BLaER1 (cell line): ENCODE results near the gene CRIP1.

ENCODE experiments used
- H3K27ac ChIP-seq: shearing (Covaris generic); formaldehyde crosslinking; 2 replicates; pipeline ENCODE4 v1.8.1; 2022
- H3K27me3 ChIP-seq: shearing (Covaris generic); formaldehyde crosslinking; 2 replicates; pipeline ENCODE4 v1.8.1; 2022
- H3K36me3 ChIP-seq: shearing (Covaris generic); formaldehyde crosslinking; 2 replicates; pipeline ENCODE4 v1.8.1; 2022
- H3K4me1 ChIP-seq: shearing (Covaris generic); formaldehyde crosslinking; 2 replicates; pipeline ENCODE4 v1.8.1; 2022
- H3K4me2 ChIP-seq: shearing (Covaris generic); formaldehyde crosslinking; 2 replicates; pipeline ENCODE4 v1.8.1; 2022
- H3K4me3 ChIP-seq: shearing (Covaris generic); formaldehyde crosslinking; 2 replicates; pipeline ENCODE4 v1.8.1; 2022
- H3K9ac ChIP-seq: shearing (Covaris generic); formaldehyde crosslinking; 2 replicates; pipeline ENCODE4 v1.8.1; 2022
- H3K9me3 ChIP-seq: shearing (Covaris generic); formaldehyde crosslinking; 2 replicates; pipeline ENCODE4 v1.8.1; 2022
- H4K20me1 ChIP-seq: shearing (Covaris generic); formaldehyde crosslinking; 2 replicates; pipeline ENCODE4 v1.8.1; 2022
- Cebpa-rat ChIP-seq: shearing (Covaris generic); IDR thresholded peaks from 2 replicates; pipeline ENCODE4 v1.8.1; 2022

CRIP1 gene

DNA sequence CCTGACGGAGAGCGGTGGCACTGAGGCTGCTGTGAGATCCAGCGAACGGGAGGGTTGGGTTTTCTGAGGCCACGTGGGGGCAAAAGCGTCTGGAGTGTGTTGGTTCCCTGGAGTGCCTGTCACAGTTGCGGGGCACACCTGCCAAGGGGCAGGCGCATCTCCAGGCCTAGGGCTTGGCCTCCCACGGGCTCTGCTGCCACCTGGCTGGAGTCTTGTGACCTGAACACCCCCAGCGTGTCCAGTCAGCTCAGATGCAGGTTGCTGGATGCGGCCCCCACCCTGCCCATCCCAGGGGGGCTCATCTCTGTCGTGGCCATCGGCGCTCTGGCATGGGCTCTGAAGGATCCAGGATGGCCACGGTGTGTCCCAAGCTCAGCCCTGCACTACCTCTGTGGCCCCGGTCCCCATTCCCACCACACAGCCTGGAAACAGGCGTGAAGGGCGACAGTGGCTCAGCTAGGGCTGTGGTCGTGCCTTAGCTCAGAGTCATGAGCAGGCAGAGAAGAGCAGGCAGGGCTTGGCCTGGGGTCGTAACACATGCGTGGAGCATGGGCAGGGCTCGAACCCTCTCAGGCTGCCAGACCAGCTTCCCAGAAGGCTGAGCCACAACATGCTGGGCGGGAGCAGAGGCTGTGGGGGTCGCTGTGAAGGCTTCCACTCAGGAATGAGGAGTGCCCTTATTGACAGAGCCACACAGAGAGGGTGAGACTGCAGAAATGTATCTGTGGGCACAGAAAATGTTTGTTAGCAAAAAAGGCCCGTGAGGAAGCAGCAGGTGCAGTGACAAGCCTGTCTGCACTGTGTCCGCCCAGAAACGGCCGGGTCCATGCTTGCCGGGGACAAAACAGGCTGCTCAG lies 35.6 kb upstream of the CRIP1 start:
- Histone ChIP-seq H3K27ac (no peak overlapping the region), H3K9me3 (no peaks in the 10 kb centered on the region), H3K36me3 (peaks cover 95% of the 10 kb centered on the region), H4K20me1 (peaks cover 100% of the 10 kb centered on the region), H3K9ac (no peak overlapping the region), H3K4me1 (peaks cover 50% of the 10 kb centered on the region), H3K4me2 (no peak overlapping the region), H3K27me3 (no peaks in the 10 kb centered on the region), H3K4me3 (no peak overlapping the region)
- TF ChIP-seq Cebpa-rat = no peak

DNA sequence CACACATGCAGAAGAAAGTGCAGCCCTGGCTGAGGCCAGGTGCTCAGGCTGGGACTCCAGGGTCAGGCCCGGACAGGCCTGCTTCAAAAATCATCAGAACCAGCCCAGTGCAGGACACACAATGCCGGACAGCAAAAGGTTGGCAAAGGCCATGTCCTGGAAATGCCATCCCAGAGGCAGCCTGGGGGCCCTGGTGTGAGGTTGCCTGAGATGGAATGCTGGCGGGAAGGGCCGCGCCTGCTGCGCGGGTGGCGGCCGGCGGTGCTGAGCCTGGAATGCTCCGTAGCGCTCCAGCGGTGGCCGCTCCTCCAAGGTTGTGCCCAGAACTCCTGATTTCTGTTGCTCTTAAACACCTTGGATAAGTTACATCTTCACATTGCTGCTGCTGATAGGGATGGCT lies 33.7 kb upstream of the CRIP1 start:
- H4K20me1 ChIP-seq = peaks cover 100% of the 10 kb centered on the region
- H3K4me1 ChIP-seq = peaks cover 31% of the 10 kb centered on the region
- no peak overlapping the region for H3K4me2 ChIP-seq
- TF ChIP-seq Cebpa-rat = no peak
- no peaks in the 10 kb centered on the region for H3K27me3 ChIP-seq
- no peak overlapping the region for H3K27ac ChIP-seq
- H3K9me3 ChIP-seq = no peaks in the 10 kb centered on the region
- H3K4me3 ChIP-seq = no peak overlapping the region
- H3K36me3 ChIP-seq = peaks cover 96% of the 10 kb centered on the region
- H3K9ac ChIP-seq = no peak overlapping the region

DNA sequence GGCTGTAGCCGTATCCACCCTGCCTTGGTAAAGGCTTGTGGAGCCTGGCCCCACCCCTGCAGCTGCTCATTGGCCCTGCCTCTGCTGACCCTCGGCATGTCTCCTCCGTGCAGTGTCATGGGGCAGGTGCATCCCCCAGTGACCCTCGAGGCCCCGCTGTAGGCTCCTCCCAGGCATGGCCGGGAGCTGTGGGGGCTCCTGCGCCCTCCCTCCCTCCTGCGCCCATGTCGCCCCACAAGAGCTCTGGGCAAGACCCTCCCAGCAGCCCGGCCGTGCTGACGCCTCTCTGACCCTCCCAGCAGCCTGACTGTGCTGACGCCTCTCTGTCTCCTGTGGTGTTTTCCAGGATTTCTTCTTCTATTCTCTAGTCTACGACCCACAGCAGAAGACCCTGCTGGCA lies 32.8 kb upstream of the CRIP1 start:
- Histone ChIP-seq H3K27me3 (no peaks in the 10 kb centered on the region), H3K4me2 (no peak overlapping the region), H3K9ac (no peak overlapping the region), H4K20me1 (peaks cover 100% of the 10 kb centered on the region), H3K4me1 (peaks cover 22% of the 10 kb centered on the region), H3K4me3 (no peak overlapping the region), H3K36me3 (peaks cover 100% of the 10 kb centered on the region), H3K27ac (no peak overlapping the region), H3K9me3 (no peaks in the 10 kb centered on the region)
- no peak for TF ChIP-seq Cebpa-rat

DNA sequence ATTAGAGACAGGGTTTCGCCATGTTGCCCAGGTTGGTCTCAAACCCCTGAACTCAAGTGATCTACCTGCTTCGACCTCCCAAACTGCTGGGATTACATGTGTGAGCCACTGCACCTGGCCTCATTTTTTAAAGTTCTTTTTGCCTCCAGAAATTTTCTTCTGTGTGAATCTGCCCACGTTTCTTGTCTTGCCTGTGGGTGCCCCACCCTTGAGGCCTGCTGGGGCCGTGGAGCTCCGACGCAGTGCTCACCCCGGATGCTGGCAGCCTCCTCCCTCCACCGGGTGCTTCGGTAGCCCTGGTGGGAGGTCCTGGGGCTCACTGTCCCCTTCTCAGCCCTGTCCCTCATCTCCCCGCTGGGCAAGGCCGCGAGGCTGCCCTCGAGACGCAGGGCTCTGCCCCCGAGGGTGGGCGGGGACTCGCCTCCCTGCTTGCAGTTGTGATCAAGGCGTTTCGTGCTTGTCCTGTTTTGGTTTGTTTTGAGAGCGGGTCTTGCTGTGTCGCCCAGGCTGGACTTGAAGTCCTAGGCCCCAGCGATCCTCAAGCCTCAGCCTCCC lies 31.5 kb upstream of the CRIP1 start:
- no peak overlapping the region for H3K27ac ChIP-seq
- H3K9ac ChIP-seq = no peak overlapping the region
- no peaks in the 10 kb centered on the region for H3K9me3 ChIP-seq
- no peaks in the 10 kb centered on the region for H3K27me3 ChIP-seq
- H3K4me3 ChIP-seq = no peak overlapping the region
- H3K4me2 ChIP-seq = no peak overlapping the region
- H3K4me1 ChIP-seq = peaks cover 15% of the 10 kb centered on the region; the same call in 1 of the 2 replicates
- H4K20me1 ChIP-seq = peaks cover 90% of the 10 kb centered on the region
- no peak for TF ChIP-seq Cebpa-rat
- H3K36me3 ChIP-seq = peaks cover 89% of the 10 kb centered on the region

DNA sequence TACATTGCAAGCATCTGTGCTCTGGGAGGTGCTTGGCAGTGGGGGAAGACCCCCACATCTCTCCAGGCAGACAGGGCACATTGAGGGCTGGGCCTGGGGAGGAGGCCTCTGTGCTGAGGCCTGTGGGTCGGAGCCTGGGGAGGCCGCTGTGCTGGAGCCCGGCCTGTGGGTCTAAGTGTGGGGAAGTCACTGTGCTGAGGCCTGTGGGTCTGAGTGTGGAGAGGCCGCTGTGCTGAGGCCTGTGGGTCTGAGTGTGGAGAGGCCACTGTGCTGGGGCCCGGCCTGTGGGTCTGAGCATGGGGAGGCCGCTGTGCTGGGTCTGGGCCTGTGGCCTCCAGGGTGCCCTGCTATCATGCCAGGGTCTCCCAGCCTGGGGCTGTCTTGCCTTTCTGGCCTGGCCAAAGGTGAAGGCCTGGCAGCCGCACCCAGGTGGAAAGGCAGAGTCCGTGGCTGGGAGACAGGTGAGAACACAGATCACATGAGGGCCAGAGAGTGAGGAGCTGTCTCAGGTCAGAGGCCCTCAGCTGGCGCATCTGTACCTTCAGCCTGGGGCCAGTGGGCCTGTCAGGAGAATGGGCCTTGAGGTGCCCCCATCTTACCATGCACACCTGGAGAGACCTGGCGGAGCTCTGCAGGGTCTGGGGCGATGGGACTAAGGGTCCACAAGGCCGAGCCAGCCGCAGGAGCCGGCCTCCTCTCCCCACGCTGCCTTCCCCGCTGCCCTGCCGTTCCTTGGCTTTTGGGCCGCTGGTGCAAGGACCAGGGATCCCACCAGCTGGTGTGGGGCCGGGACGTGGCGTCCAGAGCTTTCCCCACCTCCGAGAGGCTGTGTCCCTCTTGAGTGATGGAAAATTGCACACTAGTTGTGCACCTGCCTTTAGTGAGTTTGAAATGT lies 30.7 kb upstream of the CRIP1 start:
- Histone ChIP-seq H3K9ac (no peak overlapping the region), H3K9me3 (no peaks in the 10 kb centered on the region), H3K4me1 (peaks cover 15% of the 10 kb centered on the region; the same call in 1 of the 2 replicates), H3K27me3 (no peaks in the 10 kb centered on the region), H4K20me1 (peaks cover 90% of the 10 kb centered on the region), H3K4me2 (no peak overlapping the region), H3K36me3 (peaks cover 89% of the 10 kb centered on the region), H3K4me3 (no peak overlapping the region), H3K27ac (no peak overlapping the region)
- TF ChIP-seq Cebpa-rat = no peak

DNA sequence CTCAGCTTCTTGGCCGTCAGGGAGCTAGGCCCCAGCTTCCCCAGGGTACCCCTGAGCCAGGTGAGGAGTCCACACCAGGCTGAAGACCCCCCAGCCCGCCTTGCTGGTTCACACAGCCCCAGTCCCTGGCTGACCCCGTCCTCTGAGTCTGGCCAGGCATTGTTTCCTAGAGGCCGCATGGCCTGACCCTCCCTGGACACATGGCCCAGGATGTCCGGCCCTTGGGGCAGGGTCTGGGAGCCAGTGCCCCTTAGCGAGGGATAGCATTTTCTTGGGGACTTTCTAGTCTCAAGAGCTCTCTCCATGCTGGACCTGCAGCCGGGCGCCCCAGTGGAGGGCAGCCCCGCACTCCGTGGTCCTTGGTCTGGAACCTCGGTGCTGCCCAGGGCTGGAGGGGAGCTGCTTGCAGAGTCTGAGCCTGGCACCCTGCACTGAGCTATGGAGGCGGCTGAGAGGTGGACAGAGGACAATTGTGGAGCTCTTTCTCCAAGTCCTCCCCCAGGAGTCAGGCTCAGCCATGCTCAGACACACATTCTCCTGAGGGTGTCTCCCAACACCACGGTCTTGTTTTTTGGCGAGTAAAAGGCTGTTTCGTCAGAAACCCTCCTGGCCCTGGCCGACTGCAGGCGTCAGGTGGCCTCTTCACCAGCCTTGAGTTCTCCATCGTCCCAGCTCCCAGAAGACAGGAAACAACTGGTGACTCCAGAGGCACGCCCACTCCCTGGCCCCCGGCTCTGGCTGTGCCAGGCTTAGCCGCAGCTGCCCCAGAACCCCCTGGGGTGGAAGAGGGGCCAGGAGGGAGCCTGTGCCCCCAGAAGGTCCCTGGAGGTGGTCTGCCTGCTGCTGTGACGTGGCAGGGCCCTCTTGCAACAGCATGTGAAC lies 29.7 kb upstream of the CRIP1 start:
- Histone ChIP-seq H3K27me3 (no peaks in the 10 kb centered on the region), H4K20me1 (peaks cover 88% of the 10 kb centered on the region), H3K4me2 (no peak overlapping the region), H3K9me3 (no peaks in the 10 kb centered on the region), H3K4me1 (peaks cover 21% of the 10 kb centered on the region), H3K9ac (0 out of 2 replicates have a peak overlapping the region, but pooled peaks have one; percentile 1), H3K4me3 (no peak overlapping the region), H3K27ac (no peak overlapping the region; the same call in 1 of the 2 replicates), H3K36me3 (peaks cover 89% of the 10 kb centered on the region)
- TF ChIP-seq Cebpa-rat = no peak

DNA sequence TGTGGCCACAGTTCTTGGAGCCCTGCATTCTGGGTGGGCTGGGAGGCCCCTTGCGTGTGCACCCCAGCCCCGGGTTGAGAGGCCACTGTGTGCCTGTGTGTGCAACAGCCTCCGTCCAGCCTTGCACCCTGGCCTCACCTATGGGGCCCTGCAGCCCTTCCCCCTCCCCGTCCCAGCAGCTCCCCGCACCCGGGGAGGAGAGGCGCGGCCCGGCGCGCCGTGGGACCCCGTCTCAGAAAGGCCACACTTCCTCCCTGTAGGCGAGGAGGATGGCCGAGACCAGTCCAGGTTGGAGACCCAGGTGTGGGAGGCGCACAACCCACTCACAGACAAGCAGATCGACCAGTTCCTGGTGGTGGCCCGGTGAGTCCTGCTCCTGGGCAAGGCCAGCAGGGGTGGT lies 28.7 kb upstream of the CRIP1 start:
- no peak overlapping the region for H3K4me2 ChIP-seq
- H3K9me3 ChIP-seq = no peaks in the 10 kb centered on the region
- H3K4me3 ChIP-seq = no peak overlapping the region
- no peak overlapping the region for H3K9ac ChIP-seq
- H3K27me3 ChIP-seq = no peaks in the 10 kb centered on the region
- H3K36me3 ChIP-seq = peaks cover 89% of the 10 kb centered on the region
- H3K4me1 ChIP-seq = peaks cover 27% of the 10 kb centered on the region
- no peak overlapping the region for H3K27ac ChIP-seq
- peaks cover 88% of the 10 kb centered on the region for H4K20me1 ChIP-seq
- TF ChIP-seq Cebpa-rat = no peak

DNA sequence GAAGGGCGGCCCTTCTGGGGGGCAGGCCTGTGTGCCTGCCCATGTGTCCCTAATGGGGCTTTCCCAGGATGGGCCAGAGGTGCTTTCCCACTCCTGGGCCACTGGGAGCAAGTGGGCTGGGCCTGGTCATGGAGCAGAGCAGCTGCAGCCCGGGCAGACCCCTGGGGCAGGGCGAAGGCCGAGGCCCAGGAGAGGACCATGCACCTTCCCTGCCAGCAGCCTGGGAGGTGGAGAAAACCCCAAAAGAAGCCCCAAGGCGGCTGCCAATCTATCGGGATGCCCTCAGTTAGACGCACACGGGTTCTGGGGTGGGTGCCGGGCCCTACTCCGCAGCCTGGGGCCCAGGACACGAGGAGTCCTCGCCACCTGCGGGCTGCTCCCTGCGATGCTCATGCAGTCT lies 28.1 kb upstream of the CRIP1 start:
- no peak overlapping the region for H3K4me2 ChIP-seq
- H3K27ac ChIP-seq = no peak overlapping the region
- no peak for TF ChIP-seq Cebpa-rat
- H3K9me3 ChIP-seq = no peaks in the 10 kb centered on the region
- peaks cover 22% of the 10 kb centered on the region for H3K4me1 ChIP-seq
- peaks cover 89% of the 10 kb centered on the region for H3K36me3 ChIP-seq
- H4K20me1 ChIP-seq = peaks cover 88% of the 10 kb centered on the region
- no peaks in the 10 kb centered on the region for H3K27me3 ChIP-seq
- no peak overlapping the region for H3K9ac ChIP-seq
- H3K4me3 ChIP-seq = no peak overlapping the region

DNA sequence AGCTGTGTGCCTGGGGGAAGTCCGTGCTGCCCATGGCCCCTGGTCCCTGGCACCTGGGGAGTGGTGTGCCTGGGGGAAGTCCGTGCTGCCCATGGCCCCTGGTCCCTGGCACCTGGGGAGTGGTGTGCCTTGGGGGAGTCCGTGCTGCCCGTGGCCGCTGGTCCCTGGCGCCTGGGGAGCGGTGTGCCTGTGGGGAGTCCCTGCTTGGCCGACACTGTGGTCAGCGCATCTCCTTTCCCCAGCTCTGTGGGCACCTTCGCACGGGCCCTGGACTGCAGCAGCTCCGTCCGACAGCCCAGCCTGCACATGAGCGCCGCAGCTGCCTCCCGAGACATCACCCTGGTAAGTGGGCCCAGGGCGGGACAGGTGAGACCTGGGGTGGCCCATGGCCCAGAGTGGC lies 26.6 kb upstream of the CRIP1 start:
- peaks cover 89% of the 10 kb centered on the region for H3K36me3 ChIP-seq
- H3K4me2 ChIP-seq = no peak overlapping the region
- no peak overlapping the region for H3K9ac ChIP-seq
- peaks cover 84% of the 10 kb centered on the region for H4K20me1 ChIP-seq
- no peak overlapping the region for H3K27ac ChIP-seq
- H3K27me3 ChIP-seq = no peaks in the 10 kb centered on the region
- H3K4me1 ChIP-seq = peaks cover 12% of the 10 kb centered on the region
- no peak for TF ChIP-seq Cebpa-rat
- H3K4me3 ChIP-seq = no peak overlapping the region
- H3K9me3 ChIP-seq = no peaks in the 10 kb centered on the region
